PC-9 (cell line): Measurements from ENCODE around the gene PER2. TPM values are rescaled to one million over a fixed set of nuclear protein-coding genes. Genes with fewer than 3 reads are reported as not detected.

ENCODE experiments used
- BruUV-seq: library from RNA; stranded (reverse); fragments of 400-500 nt; replicated peaks from 2 replicates; lab custom pipeline; 2021; lab: Mats Ljungman, UMichigan
- CTCF ChIA-PET: fragments of 300-600 bp; sonication (Branson Sonifier 250); formaldehyde crosslinking; loops from one replicate; lab custom pipeline; 2022; ENCODE audit warnings: antibody characterized with exemption; lab: Charles Lee
- POLR2A ChIA-PET: fragments of 300-600 bp; sonication (Branson Sonifier 250); formaldehyde crosslinking; loops from one replicate; lab custom pipeline; 2022; ENCODE audit warnings: antibody characterized with exemption; ENCODE audit not compliant: unreplicated experiment; lab: Charles Lee
- DNase-seq, 2 experiments: peaks; one replicate each; pipeline versions ENCODE4 v3.0.0 to v3.0.0-alpha.2; 2015 to 2022; ENCODE audit warnings: mixed read lengths in 1 of 2
- H2AFZ ChIP-seq: fragments of 200-600 bp; sonication (generic); 2 replicates; pipeline ENCODE4 v1.8.1; 2017; ENCODE audit warnings: antibody characterized with exemption
- H3F3A ChIP-seq: fragments of 200-600 bp; sonication (generic); 2 replicates; pipeline ENCODE4 v1.8.1; 2017; ENCODE audit warnings: antibody characterized with exemption, mild to moderate bottlenecking, low read depth; ENCODE audit not compliant: insufficient read depth
- H3K27ac ChIP-seq: fragments of 200-600 bp; sonication (generic); 2 replicates; pipeline ENCODE4 v1.6.1; 2016; ENCODE audit warnings: mixed run types
- H3K27me3 ChIP-seq: fragments of 200-600 bp; sonication (generic); 2 replicates; pipeline ENCODE4 v1.6.1; 2016; ENCODE audit warnings: low read depth, mixed run types; ENCODE audit not compliant: insufficient read depth
- H3K36me3 ChIP-seq: fragments of 200-600 bp; sonication (generic); 2 replicates; pipeline ENCODE4 v1.6.1; 2016; ENCODE audit warnings: low read depth, mixed run types
- H3K4me1 ChIP-seq: fragments of 200-600 bp; sonication (generic); replicated peaks from 2 replicates; pipeline ENCODE4 v1.6.1; 2016; ENCODE audit warnings: mixed run types; ENCODE audit not compliant: insufficient read depth
- H3K4me2 ChIP-seq: fragments of 200-600 bp; sonication (generic); 2 replicates; pipeline ENCODE4 v1.6.1; 2017; ENCODE audit warnings: mixed run types
- H3K4me3 ChIP-seq: fragments of 200-600 bp; sonication (generic); 2 replicates; pipeline ENCODE4 v1.6.1; 2016; ENCODE audit warnings: mixed run types
- H3K79me2 ChIP-seq: fragments of 200-600 bp; sonication (generic); 2 replicates; pipeline ENCODE4 v1.6.1; 2017; ENCODE audit warnings: low read depth, mixed run types
- H3K9me2 ChIP-seq: fragments of 200-600 bp; sonication (generic); 2 replicates; pipeline ENCODE4 v1.8.1; 2017; ENCODE audit warnings: mild to moderate bottlenecking; ENCODE audit not compliant: insufficient read depth
- H3K9me3 ChIP-seq: fragments of 200-600 bp; sonication (generic); 2 replicates; pipeline ENCODE4 v1.8.1; 2016; ENCODE audit warnings: low read depth; ENCODE audit not compliant: insufficient read depth
- H4K20me1 ChIP-seq: fragments of 200-600 bp; sonication (generic); 2 replicates; pipeline ENCODE4 v1.8.1; 2017; ENCODE audit not compliant: insufficient read depth
- CTCF ChIP-seq: fragments of 200-600 bp; sonication (generic); conservative IDR thresholded peaks from 2 replicates; pipeline ENCODE4 v1.6.1; 2017; ENCODE audit warnings: mixed run types, antibody characterized with exemption, mild to moderate bottlenecking, moderate library complexity
- EZH2 ChIP-seq: fragments of 200-600 bp; sonication (generic); IDR thresholded peaks from 2 replicates; pipeline ENCODE4 v1.8.0; 2017; ENCODE audit warnings: antibody characterized with exemption, low read depth
- intact Hi-C: fragments of 100-400 bp; cut with micrococcal nuclease; formaldehyde crosslinking; loops from one replicate; pipeline ENCODE4 v1.10.0; 2022; ENCODE audit not compliant: unreplicated experiment
- total RNA-seq: library from RNA; stranded (reverse); gene quantifications from 2 replicates; pipeline ENCODE4 v1.2.3, GENCODE V29; 2021

The PER2 gene
- total RNA-seq, 1 experiment from 2014 or later, result 18.9 TPM

GRCh38 chr2:238280083-238280825, 8.2 kb downstream of the PER2 start:
- POLR2A ChIA-PET, result no interaction called here
- H4K20me1 ChIP-seq, result peaks cover 5% of the 10 kb centered on the region; the same call in 1 of the 2 replicates

GRCh38 chr2:238279324-238279682, 9.1 kb downstream of the PER2 start:
- no peak overlapping the region for H3K4me2 ChIP-seq
- H3K79me2 ChIP-seq, result peaks cover 44% of the 10 kb centered on the region
- TF ChIP-seq EZH2 (no peak), CTCF (no peak)
- CTCF ChIA-PET, result interaction anchor here (0.5 to 0.6 kb wide), 2 partner anchors 10 to 229 kb away, joined by 3 read pairs; no protein-coding TSS in a partner anchor
- peaks cover 5% of the 10 kb centered on the region; the same call in 1 of the 2 replicates for H4K20me1 ChIP-seq
- DNase-seq, result no peak
- intact Hi-C loops, result no loop called here
- no peaks in the 10 kb centered on the region for H3K27me3 ChIP-seq
- no peaks in the 10 kb centered on the region for H3K9me3 ChIP-seq
- peaks cover under 1% of the 10 kb centered on the region; the same call in 1 of the 2 replicates for H3K4me1 ChIP-seq
- H3K9me2 ChIP-seq, result no peaks in the 10 kb centered on the region
- H3K36me3 ChIP-seq, result no peaks in the 10 kb centered on the region
- H3K4me3 ChIP-seq, result no peak overlapping the region
- H2AFZ ChIP-seq, result no peak overlapping the region
- BruUV-seq, result no TSS peak
- H3F3A ChIP-seq, result no peaks in the 10 kb centered on the region
- POLR2A ChIA-PET, result no interaction called here
- H3K27ac ChIP-seq, result no peak overlapping the region

More at GRCh38 chr2:238280083-238280825, 8.2 kb downstream of the PER2 start:
- TF ChIP-seq CTCF, result no peak
- Histone ChIP-seq H2AFZ (no peak overlapping the region), H3K36me3 (no peaks in the 10 kb centered on the region), H3K4me1 (peaks cover 10% of the 10 kb centered on the region), H3K4me2 (no peak overlapping the region), H3K27me3 (no peaks in the 10 kb centered on the region), H3K9me2 (no peaks in the 10 kb centered on the region), H3K79me2 (peaks cover 54% of the 10 kb centered on the region), H3K4me3 (no peak overlapping the region), H3F3A (peaks cover 3% of the 10 kb centered on the region; the same call in 1 of the 2 replicates), H3K27ac (no peak overlapping the region), H3K9me3 (no peaks in the 10 kb centered on the region)
- DNase-seq, result no peak
- intact Hi-C loops, result loop anchor here (10.0 kb wide), 1 partner anchor 585 kb away; no protein-coding TSS in a partner anchor
- CTCF ChIA-PET, result interaction anchor here (0.5 kb wide), 1 partner anchor 228 kb away, joined by 3 read pairs; no protein-coding TSS in a partner anchor
- no TSS peak for BruUV-seq

GRCh38 chr2:238278626-238279323, 9.6 kb downstream of the PER2 start:
- H3K4me2 ChIP-seq, result no peak overlapping the region
- no peak overlapping the region for H3K27ac ChIP-seq
- no peaks in the 10 kb centered on the region for H3K4me1 ChIP-seq
- H4K20me1 ChIP-seq, result peaks cover 5% of the 10 kb centered on the region; the same call in 1 of the 2 replicates
- H3K9me3 ChIP-seq, result no peaks in the 10 kb centered on the region
- H3K79me2 ChIP-seq, result peaks cover 39% of the 10 kb centered on the region
- no peak for DNase-seq
- ChIA-PET POLR2A (interaction anchor here (0.5 kb wide), 1 partner anchor 11 kb away, joined by 6 read pairs; no protein-coding TSS in a partner anchor), CTCF (interaction anchor here (0.6 kb wide), 1 partner anchor 10 kb away, joined by 3 read pairs; no protein-coding TSS in a partner anchor)
- no peaks in the 10 kb centered on the region for H3F3A ChIP-seq
- no peak overlapping the region for H2AFZ ChIP-seq
- intact Hi-C loops, result no loop called here
- no peaks in the 10 kb centered on the region for H3K27me3 ChIP-seq
- no peaks in the 10 kb centered on the region for H3K36me3 ChIP-seq
- H3K9me2 ChIP-seq, result no peaks in the 10 kb centered on the region
- no peak overlapping the region for H3K4me3 ChIP-seq
- TF ChIP-seq EZH2 (no peak), CTCF (no peak)
- no TSS peak for BruUV-seq
